ENCODE data around the gene CFAP46.
A peak's percentile ranks its signal among the peaks of the same experiment; 100 is the strongest.

The CFAP46 gene

DNA sequence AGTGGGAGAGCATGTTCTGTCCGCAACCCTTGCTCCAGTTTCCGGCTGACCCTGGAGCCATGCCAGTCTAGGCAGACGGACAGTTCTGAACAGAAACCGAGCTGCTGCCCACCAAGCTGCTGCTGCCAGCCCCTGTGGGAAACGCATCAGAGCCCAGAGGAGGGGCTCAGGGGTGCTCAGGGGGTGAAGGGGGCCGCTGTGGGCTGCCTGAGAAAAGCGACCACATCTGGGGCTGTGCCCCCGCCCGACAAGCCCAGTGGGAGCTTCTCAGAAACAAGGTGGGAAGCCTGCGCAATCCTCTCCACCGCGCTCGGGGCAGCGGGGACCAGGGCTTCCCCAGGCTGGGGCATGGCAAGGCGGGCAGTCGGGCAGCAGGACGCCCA is 38.8 kb upstream of the CFAP46 start:
- Histone ChIP-seq H3K27ac (no peak overlapping the region), H3K36me3 (no peaks in the 10 kb centered on the region), H3K27me3 (ENCODE audit: insufficient read depth, low read depth, severe bottlenecking) (no peaks in the 10 kb centered on the region), H3K9me3 (ENCODE audit: severe bottlenecking) (no peaks in the 10 kb centered on the region), H3K4me3 (ENCODE audit: low read depth, low read length) (no peak overlapping the region)
- TF ChIP-seq, protein P1, sequence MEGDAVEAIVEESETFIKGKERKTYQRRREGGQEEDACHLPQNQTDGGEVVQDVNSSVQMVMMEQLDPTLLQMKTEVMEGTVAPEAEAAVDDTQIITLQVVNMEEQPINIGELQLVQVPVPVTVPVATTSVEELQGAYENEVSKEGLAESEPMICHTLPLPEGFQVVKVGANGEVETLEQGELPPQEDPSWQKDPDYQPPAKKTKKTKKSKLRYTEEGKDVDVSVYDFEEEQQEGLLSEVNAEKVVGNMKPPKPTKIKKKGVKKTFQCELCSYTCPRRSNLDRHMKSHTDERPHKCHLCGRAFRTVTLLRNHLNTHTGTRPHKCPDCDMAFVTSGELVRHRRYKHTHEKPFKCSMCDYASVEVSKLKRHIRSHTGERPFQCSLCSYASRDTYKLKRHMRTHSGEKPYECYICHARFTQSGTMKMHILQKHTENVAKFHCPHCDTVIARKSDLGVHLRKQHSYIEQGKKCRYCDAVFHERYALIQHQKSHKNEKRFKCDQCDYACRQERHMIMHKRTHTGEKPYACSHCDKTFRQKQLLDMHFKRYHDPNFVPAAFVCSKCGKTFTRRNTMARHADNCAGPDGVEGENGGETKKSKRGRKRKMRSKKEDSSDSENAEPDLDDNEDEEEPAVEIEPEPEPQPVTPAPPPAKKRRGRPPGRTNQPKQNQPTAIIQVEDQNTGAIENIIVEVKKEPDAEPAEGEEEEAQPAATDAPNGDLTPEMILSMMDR (IDR thresholded peaks at IDR 0.05; ENCODE audit: low read depth, low read length), result no peak
- DNase-seq, result no peak

DNA sequence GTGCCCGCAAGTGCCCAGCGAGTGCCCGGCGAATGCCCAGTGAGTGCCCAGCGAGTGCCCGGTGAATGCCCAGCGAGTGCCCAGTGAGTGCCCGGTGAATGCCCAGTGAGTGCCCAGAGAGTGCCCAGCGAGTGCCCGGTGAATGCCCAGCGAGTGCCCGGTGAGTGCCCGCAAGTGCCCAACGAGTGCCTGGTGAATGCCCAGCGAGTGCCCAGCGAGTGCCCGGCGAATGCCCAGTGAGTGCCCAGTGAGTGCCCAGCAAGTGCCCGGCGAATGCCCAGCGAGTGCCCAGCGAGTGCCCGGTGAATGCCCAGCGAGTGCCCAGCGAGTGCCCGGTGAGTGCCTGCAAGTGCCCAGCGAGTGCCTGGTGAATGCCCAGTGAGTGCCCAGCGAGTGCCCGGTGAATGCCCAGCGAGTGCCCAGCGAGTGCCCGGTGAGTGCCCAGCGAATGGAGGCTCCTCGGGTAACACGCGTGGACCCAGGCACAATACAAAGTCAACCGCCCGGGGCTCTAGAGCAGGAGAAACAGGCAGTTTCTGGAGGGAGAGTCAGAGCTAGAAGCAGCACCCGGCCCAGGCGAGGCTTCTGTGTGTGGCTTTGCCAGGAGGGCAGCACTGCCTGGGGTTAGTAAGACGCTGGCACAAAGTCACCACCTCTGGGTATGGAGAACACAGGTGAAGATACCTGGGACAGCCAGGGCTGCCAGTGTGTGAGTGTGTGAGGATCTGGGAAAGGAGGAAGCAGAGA is 38.2 kb upstream of the CFAP46 start:
- TF ChIP-seq, protein P1 (IDR thresholded peaks at IDR 0.05; ENCODE audit: low read depth, low read length), result no peak
- H3K27me3 ChIP-seq (ENCODE audit: insufficient read depth, low read depth, severe bottlenecking), result no peaks in the 10 kb centered on the region
- H3K9me3 ChIP-seq (ENCODE audit: severe bottlenecking), result no peaks in the 10 kb centered on the region
- no peaks in the 10 kb centered on the region for H3K36me3 ChIP-seq
- H3K27ac ChIP-seq, result no peak overlapping the region
- no peak for DNase-seq
- no peak overlapping the region for H3K4me3 ChIP-seq (ENCODE audit: low read depth, low read length)

DNA sequence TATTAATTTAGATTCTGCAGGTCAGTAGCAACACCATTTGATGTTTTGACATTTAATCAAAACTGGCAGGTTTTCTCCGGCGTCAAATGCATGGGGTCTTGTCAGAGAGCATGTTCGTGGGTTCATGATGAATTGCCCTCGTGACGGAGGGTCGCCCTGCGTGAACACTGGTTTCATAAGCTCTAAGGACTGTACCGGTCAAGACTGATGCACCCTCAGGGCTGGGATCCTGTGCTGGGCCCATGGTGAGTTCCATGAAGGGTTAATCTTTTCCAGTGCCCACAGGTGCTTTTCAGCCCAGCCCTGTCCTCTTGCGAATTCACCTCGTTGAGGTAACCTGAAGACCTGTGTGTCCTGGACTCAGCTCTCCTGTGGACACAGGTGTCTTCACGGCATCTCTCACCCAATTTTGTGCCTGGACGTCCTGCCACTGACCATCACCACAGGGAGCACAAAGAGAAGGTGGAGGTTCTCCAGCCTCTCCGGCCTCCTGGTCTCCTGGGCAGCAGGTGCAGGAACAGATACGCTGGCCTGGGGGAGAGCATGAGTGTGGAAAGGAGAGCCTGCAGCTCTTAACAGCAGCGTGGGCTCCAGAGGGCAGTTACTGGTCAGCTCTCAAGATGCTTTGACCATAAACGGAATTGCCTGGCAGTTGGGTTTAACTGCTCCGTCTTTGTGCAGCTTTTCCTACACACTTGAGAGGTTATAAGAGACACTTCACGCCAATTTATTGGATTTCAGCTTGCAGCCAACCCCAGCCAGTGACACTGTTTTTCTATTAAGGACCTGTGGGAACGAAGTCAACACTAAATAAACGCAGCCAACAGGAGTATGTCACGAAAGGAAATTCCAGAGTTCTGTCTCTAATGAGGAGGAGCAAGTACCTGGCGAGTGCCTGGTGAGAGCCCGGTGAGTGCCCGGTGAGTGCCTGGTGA is 37.4 kb upstream of the CFAP46 start:
- no peaks in the 10 kb centered on the region for H3K9me3 ChIP-seq (ENCODE audit: severe bottlenecking)
- H3K36me3 ChIP-seq, result no peaks in the 10 kb centered on the region
- no peak for DNase-seq
- no peaks in the 10 kb centered on the region for H3K27me3 ChIP-seq (ENCODE audit: insufficient read depth, low read depth, severe bottlenecking)
- H3K4me3 ChIP-seq (ENCODE audit: low read depth, low read length), result no peak overlapping the region
- H3K27ac ChIP-seq, result no peak overlapping the region
- TF ChIP-seq, protein P1 (IDR thresholded peaks at IDR 0.05; ENCODE audit: low read depth, low read length), result no peak

DNA sequence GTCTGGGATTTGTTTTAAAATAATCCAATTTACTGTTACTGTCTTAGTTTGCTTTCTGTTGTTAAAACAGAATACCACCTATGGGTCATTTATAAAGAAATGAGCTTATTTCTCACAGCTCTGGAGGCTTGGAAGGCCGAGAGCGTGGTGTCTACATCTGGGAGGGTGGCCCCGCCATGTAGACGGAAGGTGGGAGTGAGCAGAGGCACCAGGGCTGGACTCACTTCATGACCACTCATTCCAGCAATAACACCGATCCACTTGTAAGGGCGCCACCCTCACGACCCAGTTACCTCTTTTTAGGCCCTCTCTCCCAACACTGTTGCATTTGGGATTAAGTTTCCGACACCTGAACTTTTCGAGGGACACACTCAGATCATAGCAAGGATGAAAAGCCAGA is 36.2 kb upstream of the CFAP46 start:
- TF ChIP-seq, protein P1 (IDR thresholded peaks at IDR 0.05; ENCODE audit: low read depth, low read length), result no peak
- no peaks in the 10 kb centered on the region for H3K9me3 ChIP-seq (ENCODE audit: severe bottlenecking)
- DNase-seq, result no peak
- H3K36me3 ChIP-seq, result no peaks in the 10 kb centered on the region
- H3K27me3 ChIP-seq (ENCODE audit: insufficient read depth, low read depth, severe bottlenecking), result no peaks in the 10 kb centered on the region
- H3K27ac ChIP-seq, result no peak overlapping the region
- H3K4me3 ChIP-seq (ENCODE audit: low read depth, low read length), result no peak overlapping the region

DNA sequence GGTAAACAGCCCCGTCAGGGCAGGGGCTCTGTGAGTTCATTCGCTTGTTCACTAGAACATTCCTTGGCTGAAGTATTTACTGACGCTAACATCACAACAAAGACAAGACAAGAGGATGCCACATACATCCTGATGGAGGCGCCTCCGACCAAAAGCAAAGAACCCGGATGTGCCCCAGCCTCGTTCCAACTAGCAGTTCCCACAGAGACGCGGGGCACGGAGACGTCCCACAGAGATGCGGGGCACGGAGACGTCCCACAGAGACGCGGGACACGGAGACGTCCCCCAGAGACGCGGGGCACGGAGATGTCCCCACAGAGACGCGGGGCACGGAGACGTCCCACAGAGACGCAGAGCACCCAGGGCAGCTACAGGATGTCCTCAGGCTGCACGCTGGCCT is 35.4 kb upstream of the CFAP46 start:
- Histone ChIP-seq H3K27ac (no peak overlapping the region), H3K9me3 (ENCODE audit: severe bottlenecking) (no peaks in the 10 kb centered on the region), H3K27me3 (ENCODE audit: insufficient read depth, low read depth, severe bottlenecking) (no peaks in the 10 kb centered on the region), H3K36me3 (no peaks in the 10 kb centered on the region), H3K4me3 (ENCODE audit: low read depth, low read length) (no peak overlapping the region)
- DNase-seq, result no peak
- TF ChIP-seq, protein P1 (IDR thresholded peaks at IDR 0.05; ENCODE audit: low read depth, low read length), result 0 out of 2 replicates have a peak, but pooled peaks have one; percentile 3
